ENCODE data around the gene SVEP1.

DNA sequence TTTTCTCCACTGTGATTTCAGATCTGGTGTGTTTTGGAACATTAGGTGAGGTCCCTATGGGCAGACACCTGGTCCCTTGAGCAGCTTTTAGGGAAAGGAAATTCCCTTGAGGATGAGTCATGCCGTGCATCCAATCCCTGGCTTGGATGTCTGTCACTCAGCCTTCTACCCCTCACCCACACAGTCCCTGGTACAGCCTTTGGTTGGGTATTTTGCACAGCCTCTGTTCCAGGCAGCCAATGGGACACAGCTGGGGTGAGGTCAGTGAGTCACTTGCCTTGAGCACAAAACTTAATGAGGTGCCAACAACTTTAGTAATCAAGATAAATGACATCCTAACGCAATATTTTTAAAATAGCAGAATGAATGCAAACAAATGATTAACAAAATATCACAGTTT lies 22.7 kb upstream of the SVEP1 start:
- TF ChIP-seq, protein P1, sequence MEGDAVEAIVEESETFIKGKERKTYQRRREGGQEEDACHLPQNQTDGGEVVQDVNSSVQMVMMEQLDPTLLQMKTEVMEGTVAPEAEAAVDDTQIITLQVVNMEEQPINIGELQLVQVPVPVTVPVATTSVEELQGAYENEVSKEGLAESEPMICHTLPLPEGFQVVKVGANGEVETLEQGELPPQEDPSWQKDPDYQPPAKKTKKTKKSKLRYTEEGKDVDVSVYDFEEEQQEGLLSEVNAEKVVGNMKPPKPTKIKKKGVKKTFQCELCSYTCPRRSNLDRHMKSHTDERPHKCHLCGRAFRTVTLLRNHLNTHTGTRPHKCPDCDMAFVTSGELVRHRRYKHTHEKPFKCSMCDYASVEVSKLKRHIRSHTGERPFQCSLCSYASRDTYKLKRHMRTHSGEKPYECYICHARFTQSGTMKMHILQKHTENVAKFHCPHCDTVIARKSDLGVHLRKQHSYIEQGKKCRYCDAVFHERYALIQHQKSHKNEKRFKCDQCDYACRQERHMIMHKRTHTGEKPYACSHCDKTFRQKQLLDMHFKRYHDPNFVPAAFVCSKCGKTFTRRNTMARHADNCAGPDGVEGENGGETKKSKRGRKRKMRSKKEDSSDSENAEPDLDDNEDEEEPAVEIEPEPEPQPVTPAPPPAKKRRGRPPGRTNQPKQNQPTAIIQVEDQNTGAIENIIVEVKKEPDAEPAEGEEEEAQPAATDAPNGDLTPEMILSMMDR (IDR thresholded peaks at IDR 0.05; ENCODE audit: low read depth, low read length), result no peak
- no peak for TF ChIP-seq POLR2A (IDR thresholded peaks at IDR 0.05; ENCODE audit: extremely low read depth, insufficient read length)
